Measurements from ENCODE around the gene TNIK. TPM values are rescaled to one million over a fixed set of nuclear protein-coding genes. Genes with fewer than 3 reads are reported as not detected.

The TNIK gene
- total and polyA plus RNA-seq, 10 of the 15 experiments (the other 5 are each of a cell fraction or from before 2014, with no cell fraction given), result 13.9 to 74.3 (median 48.2) TPM

- TF ChIP-seq RBBP5 (conservative IDR thresholded peaks at IDR 0.05), result 0 out of 2 replicates have a peak, but pooled peaks have one; percentile 14
- peak; percentile 29; the same call in 1 of the 2 replicates for TF ChIP-seq RAD21 (IDR thresholded peaks at IDR 0.05; ENCODE audit: insufficient read depth, low read depth, low read length)
- TF ChIP-seq CBX3 (IDR thresholded peaks at IDR 0.05; ENCODE audit: borderline replicate concordance, low read depth), result no peak
- TF ChIP-seq TCF3 (IDR thresholded peaks at IDR 0.05; ENCODE audit: borderline replicate concordance, insufficient read depth, low read depth, low read length), result peak; percentile 72; the same call in 1 of the 2 replicates
- peak; percentile 58; the same call in 1 of the 2 replicates for TF ChIP-seq PML (IDR thresholded peaks at IDR 0.05; ENCODE audit: low read length)
- no peak for TF ChIP-seq NR2C2 (IDR thresholded peaks at IDR 0.05; ENCODE audit: borderline replicate concordance, control insufficient read depth, insufficient read length, low read depth)
- TF ChIP-seq BCLAF1 (IDR thresholded peaks at IDR 0.05), result no peak
- 0 out of 2 replicates have a peak, but pooled peaks have one; percentile 19 for TF ChIP-seq MAX (IDR thresholded peaks at IDR 0.05; ENCODE audit: low read depth, low read length)
- TF ChIP-seq PAX5 (IDR thresholded peaks at IDR 0.05; ENCODE audit: borderline replicate concordance, low read depth, low read length), result no peak
- TF ChIP-seq NFIC (IDR thresholded peaks at IDR 0.05; ENCODE audit: low read depth, low read length), result 0 out of 2 replicates have a peak, but pooled peaks have one; percentile 41
- no peak for TF ChIP-seq ZNF592 (IDR thresholded peaks at IDR 0.05)
- TF ChIP-seq SMAD5 (IDR thresholded peaks at IDR 0.05; ENCODE audit: low read depth), result 0 out of 2 replicates have a peak, but pooled peaks have one; percentile 57
- TF ChIP-seq NFXL1 (IDR thresholded peaks at IDR 0.05; ENCODE audit: borderline replicate concordance), result no peak
- TF ChIP-seq RUNX3 (IDR thresholded peaks at IDR 0.05; ENCODE audit: low read length), result peak; percentile 2; the same call in 1 of the 2 replicates
- TF ChIP-seq DPF2 (IDR thresholded peaks at IDR 0.05), result no peak; the same call in 1 of the 2 replicates
- 0 out of 2 replicates have a peak, but pooled peaks have one; percentile 26 for TF ChIP-seq POLR2AphosphoS5 (IDR thresholded peaks at IDR 0.05; ENCODE audit: low read length)
- TF ChIP-seq ZNF217 (IDR thresholded peaks at IDR 0.05), result no peak; the same call in 1 of the 2 replicates
- no peak for TF ChIP-seq TBL1XR1 (IDR thresholded peaks at IDR 0.05; ENCODE audit: low read depth, low read length)
- no peak for TF ChIP-seq MLLT1 (IDR thresholded peaks at IDR 0.05)
Measured at GRCh38 chr3:171460725-171461524, 720 bp upstream of the TNIK start (continued).

All from GM12878 (cell line).